GM23338 (cell line): ENCODE results near the gene THRA. TPM values are rescaled to one million over a fixed set of nuclear protein-coding genes. Genes with fewer than 3 reads are reported as not detected.

Experiments
- ATAC-seq: fragments of 200-7000 bp; cut with Tn5 transposase; 3 replicates; pipeline ENCODE4 v1.9.1; 2020
- DNase-seq: peaks from one replicate; pipeline ENCODE4 v3.0.0-alpha.2; 2015; ENCODE audit warnings: low spot score
- H2AFZ ChIP-seq: fragments of 200-600 bp; sonication (generic); 2 replicates; pipeline ENCODE4 v1.8.0; 2016; ENCODE audit warnings: antibody characterized with exemption, mild to moderate bottlenecking, moderate library complexity
- H3F3A ChIP-seq: fragments of 200-600 bp; sonication (generic); replicated peaks from 2 replicates; pipeline ENCODE4 v1.8.0; 2017; ENCODE audit warnings: antibody characterized with exemption, mixed run types, low read depth
- H3K27ac ChIP-seq: fragments of 200-600 bp; sonication (generic); 2 replicates; pipeline ENCODE4 v1.6.1; 2016; ENCODE audit warnings: low read depth
- H3K27me3 ChIP-seq: fragments of 200-600 bp; sonication (generic); 2 replicates; pipeline ENCODE4 v1.8.0; 2016; ENCODE audit warnings: mild to moderate bottlenecking, mixed run types, moderate library complexity; ENCODE audit not compliant: insufficient read depth
- H3K36me3 ChIP-seq: fragments of 200-600 bp; sonication (generic); 2 replicates; pipeline ENCODE4 v1.8.0; 2016; ENCODE audit warnings: mild to moderate bottlenecking; ENCODE audit not compliant: insufficient read depth
- H3K4me1 ChIP-seq: fragments of 200-600 bp; sonication (generic); 2 replicates; pipeline ENCODE4 v1.8.0; 2016; ENCODE audit warnings: mild to moderate bottlenecking, moderate library complexity; ENCODE audit not compliant: insufficient read depth
- H3K4me2 ChIP-seq: fragments of 200-600 bp; sonication (generic); 2 replicates; pipeline ENCODE4 v1.7.1; 2017; ENCODE audit warnings: mixed run types
- H3K4me3 ChIP-seq: fragments of 200-600 bp; sonication (generic); 2 replicates; pipeline ENCODE4 v1.6.1; 2016; ENCODE audit warnings: mixed run types
- H3K79me2 ChIP-seq: fragments of 200-600 bp; sonication (generic); replicated peaks from 2 replicates; pipeline ENCODE4 v1.8.0; 2017; ENCODE audit warnings: mild to moderate bottlenecking; ENCODE audit not compliant: insufficient read depth
- H3K9me2 ChIP-seq: fragments of 200-600 bp; sonication (generic); 2 replicates; pipeline ENCODE4 v1.8.0; 2017; ENCODE audit not compliant: insufficient read depth
- H4K20me1 ChIP-seq: fragments of 200-600 bp; sonication (generic); replicated peaks from 2 replicates; pipeline ENCODE4 v1.8.0; 2017; ENCODE audit warnings: mild to moderate bottlenecking; ENCODE audit not compliant: insufficient read depth
- H3K27ac Mint-ChIP-seq: 2 replicates; pipeline ENCODE4 v1.8.0; 2020; ENCODE audit warnings: inconsistent platforms, mild to moderate bottlenecking, moderate library complexity, mixed read lengths
- H3K27me3 Mint-ChIP-seq: 3 replicates; pipeline ENCODE4 v1.8.0; 2022; ENCODE audit warnings: low read depth, mild to moderate bottlenecking, moderate library complexity, mixed read lengths, inconsistent platforms; ENCODE audit not compliant: insufficient read depth, poor library complexity
- H3K36me3 Mint-ChIP-seq: 3 replicates; pipeline ENCODE4 v1.8.0; 2021; ENCODE audit warnings: low read depth, mild to moderate bottlenecking, inconsistent platforms, moderate library complexity, mixed read lengths
- H3K4me1 Mint-ChIP-seq: 3 replicates; pipeline ENCODE4 v1.8.0; 2020; ENCODE audit warnings: mild to moderate bottlenecking, inconsistent platforms, mixed read lengths
- H3K4me3 Mint-ChIP-seq: 3 replicates; pipeline ENCODE4 v1.8.0; 2021; ENCODE audit warnings: moderate library complexity, mild to moderate bottlenecking, inconsistent platforms, mixed read lengths
- H3K9me3 Mint-ChIP-seq: 3 replicates; pipeline ENCODE4 v1.8.0; 2020; ENCODE audit warnings: moderate library complexity, mild to moderate bottlenecking, inconsistent platforms, mixed read lengths
- CREB1 ChIP-seq: fragments of 250-450 bp; sonication (Bioruptor Pico); IDR thresholded peaks from 2 replicates; pipeline ENCODE4 v1.5.0; 2020; ENCODE audit warnings: low read depth, mild to moderate bottlenecking, moderate library complexity
- ETS1 ChIP-seq: IDR thresholded peaks from 2 replicates; pipeline ENCODE4 v1.6.1; 2016; ENCODE audit warnings: antibody characterized with exemption
- EZH2 ChIP-seq: fragments of 200-600 bp; sonication (generic); IDR thresholded peaks from one replicate; pipeline ENCODE4 v1.8.0; 2017; ENCODE audit warnings: antibody characterized with exemption, mild to moderate bottlenecking, low read depth; ENCODE audit not compliant: unreplicated experiment
- EZH2phosphoT487 ChIP-seq: fragments of 200-600 bp; sonication (generic); IDR thresholded peaks from one replicate; pipeline ENCODE4 v1.8.1; 2018; ENCODE audit warnings: antibody characterized with exemption; ENCODE audit not compliant: unreplicated experiment
- JUNB ChIP-seq: IDR thresholded peaks from one replicate; pipeline ENCODE4 v1.6.1; 2016; ENCODE audit warnings: antibody characterized with exemption; ENCODE audit not compliant: unreplicated experiment
- NANOG ChIP-seq: IDR thresholded peaks from 2 replicates; pipeline ENCODE4 v1.6.1; 2016; ENCODE audit warnings: antibody characterized with exemption, borderline replicate concordance
- REST ChIP-seq: IDR thresholded peaks from one replicate; pipeline ENCODE4 v1.6.1; 2018; ENCODE audit warnings: antibody characterized with exemption; ENCODE audit not compliant: unreplicated experiment
- STAT1 ChIP-seq: IDR thresholded peaks from one replicate; pipeline ENCODE4 v1.6.1; 2016; ENCODE audit warnings: antibody characterized with exemption; ENCODE audit not compliant: unreplicated experiment
- ZNF114 ChIP-seq: fragments of 250-450 bp; sonication (Bioruptor Pico); IDR thresholded peaks from 2 replicates; pipeline ENCODE4 v1.5.0; 2020; ENCODE audit warnings: mild to moderate bottlenecking, moderate library complexity
- ZNF331 ChIP-seq: fragments of 250-450 bp; sonication (Bioruptor Pico); IDR thresholded peaks from 2 replicates; pipeline ENCODE4 v1.5.0; 2020; ENCODE audit warnings: low read depth, mild to moderate bottlenecking, moderate library complexity
- ZNF462 ChIP-seq: fragments of 250-450 bp; sonication (Bioruptor Pico); IDR thresholded peaks from 2 replicates; pipeline ENCODE4 v1.5.0; 2020; ENCODE audit warnings: mild to moderate bottlenecking, moderate library complexity
- polyA plus RNA-seq: library from polyadenylated mRNA; unstranded; fragments of >200 nt; fragmentation: Nextera tagmentation; extraction: Ambion mirVana; gene quantifications from 2 replicates; pipeline ENCODE4 v1.2.1, GENCODE V29; 2016
- total RNA-seq: library from RNA; depleted of rRNA; stranded (reverse); fragments of >200 nt; shearing (Covaris generic); gene quantifications from 2 replicates; pipeline ENCODE4 v1.2.3, GENCODE V29; 2014

The THRA gene
- total and polyA plus RNA-seq, 2 experiments from 2014 or later = 3.4 to 10.5 TPM

- H3K4me1 Mint-ChIP-seq = peaks cover 89% of the 10 kb centered on the region
- ATAC-seq (no peak; the same call in 1 of the 3 replicates), DNase-seq (no peak)
- no peaks in the 10 kb centered on the region for H3K9me3 Mint-ChIP-seq
- Histone ChIP-seq H3K27ac (no peak overlapping the region), H3K4me2 (peak overlapping the region; percentile 71), H3K27me3 (peaks cover 33% of the 10 kb centered on the region), H3K79me2 (no peaks in the 10 kb centered on the region), H2AFZ (peak overlapping the region; percentile 95), H3K36me3 (no peaks in the 10 kb centered on the region), H3K9me2 (peaks cover 7% of the 10 kb centered on the region; the same call in 1 of the 2 replicates), H4K20me1 (no peaks in the 10 kb centered on the region), H3K4me3 (peak overlapping the region; percentile 40), H3K4me1 (peaks cover 81% of the 10 kb centered on the region), H3F3A (peaks cover 12% of the 10 kb centered on the region; the same call in 1 of the 2 replicates)
- peak overlapping the region; percentile 56; the same call in 1 of the 2 replicates for H3K27ac Mint-ChIP-seq
- H3K4me3 Mint-ChIP-seq = peak overlapping the region; percentile 52
- no peaks in the 10 kb centered on the region for H3K36me3 Mint-ChIP-seq
- TF ChIP-seq ZNF331 = no peak
- peak; percentile 16 for TF ChIP-seq EZH2
- TF ChIP-seq ZNF462 (CRISPR knock-in tag) = 0 out of 2 replicates have a peak, but pooled peaks have one; percentile 3
- no peak for TF ChIP-seq REST
- no peak for TF ChIP-seq NANOG
- no peak for TF ChIP-seq ZNF114 (CRISPR knock-in tag)
- TF ChIP-seq CREB1 (CRISPR knock-in tag) = no peak
- TF ChIP-seq EZH2phosphoT487 = no peak
- no peak for TF ChIP-seq STAT1
- TF ChIP-seq JUNB = no peak
- TF ChIP-seq ETS1 = no peak
- peaks cover 46% of the 10 kb centered on the region for H3K27me3 Mint-ChIP-seq
Measured at GRCh38 chr17:40107522-40108174, 44.9 kb downstream of the THRA start.
